Islet of Langerhans (tissue), 1 donor: ENCODE measurements around the gene ADRA2B.
"Not testable (repeated sequence)": the region's sequence is repeated elsewhere in the genome, so short reads cannot be mapped to it uniquely, and the experiment has no call there.

Experiments used
- FAIRE-seq: peaks from one replicate; lab custom pipeline; 2011; peaks lifted over from hg19 to GRCh38; lab: Jason Lieb, UNC

ADRA2B gene

DNA sequence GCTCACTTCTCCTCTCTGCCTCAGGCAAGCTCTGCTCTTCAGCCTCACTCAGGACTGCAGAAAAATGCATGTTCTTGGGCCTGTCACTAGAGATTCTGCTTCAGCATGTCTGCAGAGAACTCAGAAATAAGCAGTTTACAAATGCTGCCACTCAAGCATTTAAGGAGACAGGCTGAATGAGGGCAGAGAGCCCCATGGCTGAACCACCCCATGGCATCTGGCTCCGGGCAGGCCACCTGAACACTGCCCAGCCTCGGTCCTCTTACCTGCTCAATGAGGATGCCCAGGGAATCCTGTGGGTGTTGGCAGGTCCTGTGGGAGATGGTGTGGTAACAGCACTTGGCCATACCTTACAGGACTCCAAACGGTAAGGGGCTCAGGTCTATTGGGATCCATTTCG lies 50.4 kb downstream of the ADRA2B start:
- FAIRE-seq = not testable (repeated sequence)

DNA sequence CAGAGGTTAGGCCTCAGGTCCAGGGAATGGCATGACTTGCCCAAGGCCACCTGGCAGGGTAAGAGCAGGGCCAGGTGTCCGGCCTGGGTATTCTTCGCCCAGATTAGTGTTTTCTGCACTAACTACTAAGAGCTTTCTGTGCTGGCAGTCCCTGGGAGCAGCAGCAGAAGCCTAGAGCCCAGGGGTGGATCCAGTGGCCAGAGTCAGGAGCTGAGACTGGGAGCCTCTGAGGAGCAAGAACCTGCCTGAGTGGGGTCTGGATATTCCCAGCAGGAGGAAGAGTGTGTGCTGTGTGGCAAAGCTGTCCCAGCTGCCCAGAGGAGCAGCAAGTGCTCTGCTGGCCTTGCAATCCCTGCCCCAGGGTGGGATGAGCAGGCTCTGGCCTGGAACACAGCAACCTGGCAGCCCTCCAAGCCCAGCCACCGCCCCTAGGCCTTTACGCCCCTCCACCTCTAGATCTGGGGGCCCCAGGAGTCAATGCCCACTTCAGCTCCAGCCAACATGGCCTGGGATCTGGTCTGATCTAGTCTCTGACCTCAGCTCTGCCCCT lies 50.9 kb downstream of the ADRA2B start:
- FAIRE-seq = no peak

DNA sequence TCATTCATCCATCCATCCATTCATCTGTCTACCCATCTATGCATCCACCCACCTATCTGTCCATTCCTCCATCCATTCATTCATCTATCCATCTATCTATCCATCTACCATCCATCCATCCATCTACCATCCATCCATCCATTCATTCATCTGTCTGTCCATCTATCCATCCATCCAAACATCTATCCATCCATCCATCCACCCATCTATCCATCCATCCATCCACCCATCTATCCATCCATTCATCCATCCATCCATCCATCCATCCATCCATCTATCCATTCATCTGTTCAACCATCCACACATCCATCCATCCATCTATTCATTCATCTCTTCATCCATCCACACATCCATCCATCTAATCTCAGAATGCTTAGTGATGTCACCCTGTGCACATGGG lies 51.6 kb downstream of the ADRA2B start:
- not testable (repeated sequence) for FAIRE-seq

DNA sequence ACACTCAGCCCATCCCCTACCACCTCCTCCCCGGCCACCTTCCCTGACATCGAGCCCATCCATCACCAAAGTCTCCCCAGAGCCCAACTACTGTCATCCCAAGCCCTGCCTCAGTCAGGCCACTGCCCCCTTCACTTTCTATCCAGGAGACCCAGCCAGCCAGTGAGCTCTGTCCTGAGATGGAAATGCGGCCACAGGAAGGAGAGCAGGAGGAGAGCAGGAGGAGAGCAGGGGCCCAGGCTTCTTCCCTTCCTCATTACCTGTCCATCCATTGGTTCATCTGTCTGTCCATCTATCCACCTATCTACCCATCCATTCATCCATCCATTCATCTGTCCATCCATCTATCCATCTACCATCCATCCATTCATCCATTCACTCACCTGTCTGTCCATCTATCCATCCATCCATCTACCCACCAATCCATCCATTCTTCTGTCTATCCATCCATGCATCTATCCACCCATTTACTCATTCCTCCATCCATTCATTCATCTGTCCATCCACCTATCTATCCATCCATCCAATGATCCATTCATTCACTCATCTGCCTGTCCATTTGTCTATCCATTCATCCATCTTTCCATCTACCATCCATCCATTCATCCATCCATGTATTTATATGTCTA lies 52.2 kb downstream of the ADRA2B start:
- FAIRE-seq = not testable (repeated sequence)

DNA sequence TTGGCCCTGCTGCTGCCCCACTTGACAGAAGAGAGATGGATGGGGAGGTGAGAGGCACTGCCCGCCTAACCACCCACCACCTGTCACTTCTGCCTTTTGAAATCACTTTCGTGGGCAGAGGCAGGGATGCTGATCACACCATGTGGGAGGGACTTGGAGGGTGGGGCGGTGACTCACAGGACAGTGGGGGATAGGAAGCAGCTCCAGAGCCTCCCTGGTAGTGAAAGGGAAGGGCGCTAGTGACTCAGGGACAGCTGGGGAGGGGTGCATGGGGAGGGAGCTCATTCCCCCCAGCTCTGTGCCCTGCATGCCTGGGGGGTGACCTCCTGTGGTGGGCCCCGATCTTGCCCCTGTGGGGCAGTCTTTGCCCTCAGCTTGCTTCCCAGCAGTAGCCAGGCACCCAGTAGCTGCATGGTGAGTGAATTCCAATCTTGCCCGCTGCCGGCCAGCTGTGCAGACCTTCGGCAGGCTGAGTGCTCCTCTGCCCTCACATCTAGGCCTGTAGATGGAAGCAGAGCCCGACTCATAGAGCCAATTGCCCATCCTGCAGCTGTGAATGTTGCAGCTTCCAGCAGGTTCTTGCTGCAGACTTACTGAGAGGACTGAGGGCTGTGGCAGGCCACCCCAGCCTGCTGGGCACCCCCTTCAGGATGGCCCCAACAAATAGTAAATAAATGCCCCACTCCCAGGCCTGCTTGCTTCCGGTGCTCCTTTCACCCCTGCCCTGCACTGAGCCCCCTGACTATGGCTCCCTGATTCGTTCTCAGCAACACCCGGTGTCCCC lies 53.1 kb downstream of the ADRA2B start:
- not testable (repeated sequence) for FAIRE-seq
